ENCODE data around the gene NTM.

DNA sequence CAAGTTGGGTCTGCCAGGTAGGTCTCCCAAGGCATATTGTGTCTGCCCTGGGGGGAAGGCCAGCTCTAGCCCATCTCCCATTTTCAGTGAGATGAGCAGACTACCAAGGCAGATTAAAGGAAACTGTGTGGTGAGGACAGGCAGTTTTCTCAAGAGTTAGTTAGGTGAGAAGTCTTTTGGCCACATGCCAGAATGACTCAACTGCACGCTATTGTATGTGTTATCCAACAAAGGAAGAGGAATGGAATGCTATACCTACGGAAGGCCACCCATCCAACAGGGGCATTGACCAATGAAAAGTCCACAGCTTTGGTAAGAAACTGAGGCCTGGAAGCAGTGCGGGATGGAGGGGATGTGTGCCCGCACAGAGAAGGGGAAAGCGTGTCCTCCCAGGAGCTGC is 941.7 kb downstream of the NTM start:
- TF ChIP-seq, protein P1, sequence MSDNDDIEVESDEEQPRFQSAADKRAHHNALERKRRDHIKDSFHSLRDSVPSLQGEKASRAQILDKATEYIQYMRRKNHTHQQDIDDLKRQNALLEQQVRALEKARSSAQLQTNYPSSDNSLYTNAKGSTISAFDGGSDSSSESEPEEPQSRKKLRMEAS (CRISPR knock-in tag; IDR thresholded peaks at IDR 0.05): no peak
- TF ChIP-seq, protein P2, sequence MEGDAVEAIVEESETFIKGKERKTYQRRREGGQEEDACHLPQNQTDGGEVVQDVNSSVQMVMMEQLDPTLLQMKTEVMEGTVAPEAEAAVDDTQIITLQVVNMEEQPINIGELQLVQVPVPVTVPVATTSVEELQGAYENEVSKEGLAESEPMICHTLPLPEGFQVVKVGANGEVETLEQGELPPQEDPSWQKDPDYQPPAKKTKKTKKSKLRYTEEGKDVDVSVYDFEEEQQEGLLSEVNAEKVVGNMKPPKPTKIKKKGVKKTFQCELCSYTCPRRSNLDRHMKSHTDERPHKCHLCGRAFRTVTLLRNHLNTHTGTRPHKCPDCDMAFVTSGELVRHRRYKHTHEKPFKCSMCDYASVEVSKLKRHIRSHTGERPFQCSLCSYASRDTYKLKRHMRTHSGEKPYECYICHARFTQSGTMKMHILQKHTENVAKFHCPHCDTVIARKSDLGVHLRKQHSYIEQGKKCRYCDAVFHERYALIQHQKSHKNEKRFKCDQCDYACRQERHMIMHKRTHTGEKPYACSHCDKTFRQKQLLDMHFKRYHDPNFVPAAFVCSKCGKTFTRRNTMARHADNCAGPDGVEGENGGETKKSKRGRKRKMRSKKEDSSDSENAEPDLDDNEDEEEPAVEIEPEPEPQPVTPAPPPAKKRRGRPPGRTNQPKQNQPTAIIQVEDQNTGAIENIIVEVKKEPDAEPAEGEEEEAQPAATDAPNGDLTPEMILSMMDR (IDR thresholded peaks at IDR 0.05): no peak
- TF ChIP-seq NFE2L1 (CRISPR knock-in tag; IDR thresholded peaks at IDR 0.05): no peak
- no peak for TF ChIP-seq SOX15 (CRISPR knock-in tag; IDR thresholded peaks at IDR 0.05)
